ENCODE data around the gene ABCA3.

The ABCA3 gene

DNA sequence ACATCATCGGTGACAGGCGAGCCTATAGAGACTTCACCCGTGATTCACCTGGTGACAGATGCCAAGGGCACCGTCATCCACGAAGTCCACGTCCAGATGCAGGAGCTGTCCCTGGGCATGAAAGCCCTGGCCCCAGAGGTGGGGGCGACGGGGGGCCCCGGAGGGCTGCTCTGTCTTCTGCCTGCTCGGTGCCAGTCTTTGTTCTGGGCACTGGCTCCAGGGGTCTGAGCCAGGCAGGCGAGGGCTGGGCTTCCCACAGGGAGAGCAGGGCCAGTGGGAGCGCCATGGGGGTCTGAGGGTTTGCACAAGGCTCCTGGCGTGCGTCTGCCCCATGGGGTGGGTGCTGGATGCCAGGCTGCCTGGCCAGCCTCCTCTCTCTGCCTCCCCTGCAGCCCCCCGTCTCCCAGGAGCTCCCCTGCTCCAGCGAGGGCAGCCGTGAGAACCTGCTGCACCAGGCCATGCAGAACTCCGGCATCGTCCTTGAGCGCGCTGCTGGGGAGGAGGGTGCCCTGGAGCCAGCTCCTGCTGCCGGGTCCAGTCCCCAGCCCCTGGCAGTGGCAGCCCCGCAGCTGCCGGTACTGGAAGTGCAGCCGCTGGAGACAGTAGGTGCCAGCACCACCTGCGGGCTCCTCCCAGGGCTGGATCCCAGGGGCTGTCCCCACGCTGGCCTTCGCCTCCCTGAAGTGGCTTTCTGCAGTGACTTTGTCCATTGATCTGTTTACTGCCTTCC lies 107.3 kb downstream of the ABCA3 start:
- Histone ChIP-seq H3K27me3 (ENCODE audit: control insufficient read depth, insufficient read depth, low read length) (peaks cover 3% of the 10 kb centered on the region), H3K4me1 (ENCODE audit: control insufficient read depth, insufficient read depth, low read length) (no peaks in the 10 kb centered on the region), H3K4me3 (ENCODE audit: low read depth, low read length) (no peak overlapping the region), H3K9me3 (ENCODE audit: control insufficient read depth, insufficient read depth, low read length) (no peaks in the 10 kb centered on the region), H3K36me3 (ENCODE audit: control insufficient read depth, insufficient read depth, low read length) (peaks cover 64% of the 10 kb centered on the region), H3K9ac (ENCODE audit: low read depth, low read length) (no peak overlapping the region)

GRCh38 chr16:2232094-2232990 lies 108.2 kb downstream of the ABCA3 start:
- peaks cover 66% of the 10 kb centered on the region for H3K36me3 ChIP-seq (ENCODE audit: control insufficient read depth, insufficient read depth, low read length)

DNA sequence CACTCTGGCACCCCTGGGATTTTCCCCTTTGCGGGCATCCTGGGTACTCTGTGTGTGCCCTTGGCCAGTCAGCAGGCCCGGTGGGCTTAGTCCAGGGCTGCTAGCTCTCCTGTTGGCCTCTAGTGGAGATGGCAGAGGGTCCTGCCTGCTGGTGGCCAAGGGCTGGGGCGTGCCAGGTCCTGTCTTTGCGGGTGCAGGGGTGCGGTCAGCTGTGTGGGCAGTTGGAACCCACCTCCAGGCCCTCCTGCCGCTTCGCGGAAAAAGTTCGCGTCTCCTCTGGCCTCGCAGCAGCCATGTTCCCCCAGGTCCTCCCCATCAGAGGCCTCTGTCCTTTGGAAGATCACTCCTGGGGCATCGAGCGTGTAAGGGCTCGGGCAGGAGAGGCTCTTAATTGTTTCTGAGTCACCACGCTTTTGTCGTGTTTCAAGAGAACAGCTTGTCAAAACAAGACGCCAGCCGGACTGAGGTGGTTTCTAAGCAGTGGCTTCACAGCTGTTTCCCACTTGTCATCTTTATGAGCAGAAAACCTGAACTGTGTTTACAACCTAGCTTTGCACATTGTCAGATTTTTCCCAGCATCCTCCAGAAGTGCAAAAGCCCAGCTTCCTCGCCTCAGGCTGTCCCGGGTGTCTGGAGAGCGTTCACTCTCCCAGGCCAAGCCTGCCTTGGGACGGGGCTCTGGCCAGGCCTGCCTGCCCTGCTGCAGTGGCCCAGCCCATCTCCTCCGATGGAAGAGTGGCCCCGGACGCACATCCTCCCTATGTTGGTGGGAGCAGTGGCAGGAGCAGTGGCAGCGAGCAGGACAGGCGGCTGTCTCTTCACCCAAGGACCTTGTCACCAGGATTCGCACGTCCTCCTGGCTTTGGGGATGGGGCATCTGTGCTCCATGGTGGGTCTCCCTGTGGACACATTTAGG lies 109.3 kb downstream of the ABCA3 start:
- Histone ChIP-seq H3K27me3 (ENCODE audit: control insufficient read depth, insufficient read depth, low read length) (no peaks in the 10 kb centered on the region), H3K36me3 (ENCODE audit: control insufficient read depth, insufficient read depth, low read length) (peaks cover 66% of the 10 kb centered on the region), H3K4me1 (ENCODE audit: control insufficient read depth, insufficient read depth, low read length) (no peaks in the 10 kb centered on the region), H3K9ac (ENCODE audit: low read depth, low read length) (no peak overlapping the region), H3K9me3 (ENCODE audit: control insufficient read depth, insufficient read depth, low read length) (no peaks in the 10 kb centered on the region), H3K4me3 (ENCODE audit: low read depth, low read length) (no peak overlapping the region)

More at GRCh38 chr16:2232094-2232990, 108.2 kb downstream of the ABCA3 start:
- no peak overlapping the region for H3K9ac ChIP-seq (ENCODE audit: low read depth, low read length)
- H3K4me3 ChIP-seq (ENCODE audit: low read depth, low read length), result no peak overlapping the region
- H3K9me3 ChIP-seq (ENCODE audit: control insufficient read depth, insufficient read depth, low read length), result no peaks in the 10 kb centered on the region
- no peaks in the 10 kb centered on the region for H3K27me3 ChIP-seq (ENCODE audit: control insufficient read depth, insufficient read depth, low read length)
- no peaks in the 10 kb centered on the region for H3K4me1 ChIP-seq (ENCODE audit: control insufficient read depth, insufficient read depth, low read length)

DNA sequence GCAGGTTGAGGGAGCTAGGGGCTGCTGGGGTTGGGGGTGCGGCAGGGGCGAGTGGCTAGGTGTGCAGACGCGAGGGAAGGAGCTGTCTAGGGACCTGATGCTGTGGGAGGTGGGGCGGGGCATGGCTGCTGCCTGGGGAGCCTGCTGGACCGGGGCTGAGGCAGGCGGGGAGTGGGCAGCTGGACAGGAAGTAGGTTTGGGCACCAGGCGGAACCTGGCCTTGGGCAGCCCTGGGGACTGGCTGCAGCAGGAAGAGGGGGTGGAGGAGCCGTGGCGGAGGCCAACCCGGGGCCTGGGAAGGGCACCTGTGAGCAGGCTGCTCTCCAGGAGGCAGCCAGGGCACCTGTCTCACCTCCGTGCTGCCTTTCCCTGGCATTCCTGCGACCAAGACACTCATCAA lies 110.2 kb downstream of the ABCA3 start:
- H3K9me3 ChIP-seq (ENCODE audit: control insufficient read depth, insufficient read depth, low read length), result no peaks in the 10 kb centered on the region
- peaks cover 59% of the 10 kb centered on the region for H3K36me3 ChIP-seq (ENCODE audit: control insufficient read depth, insufficient read depth, low read length)
- H3K9ac ChIP-seq (ENCODE audit: low read depth, low read length), result no peak overlapping the region
- no peaks in the 10 kb centered on the region for H3K4me1 ChIP-seq (ENCODE audit: control insufficient read depth, insufficient read depth, low read length)
- no peaks in the 10 kb centered on the region for H3K27me3 ChIP-seq (ENCODE audit: control insufficient read depth, insufficient read depth, low read length)
- no peak overlapping the region for H3K4me3 ChIP-seq (ENCODE audit: low read depth, low read length)

- no peak overlapping the region for H3K9ac ChIP-seq (ENCODE audit: low read depth, low read length)
- H3K9me3 ChIP-seq (ENCODE audit: control insufficient read depth, insufficient read depth, low read length), result no peaks in the 10 kb centered on the region
- H3K4me3 ChIP-seq (ENCODE audit: low read depth, low read length), result no peak overlapping the region
- no peaks in the 10 kb centered on the region for H3K27me3 ChIP-seq (ENCODE audit: control insufficient read depth, insufficient read depth, low read length)
- no peaks in the 10 kb centered on the region for H3K4me1 ChIP-seq (ENCODE audit: control insufficient read depth, insufficient read depth, low read length)
- H3K36me3 ChIP-seq (ENCODE audit: control insufficient read depth, insufficient read depth, low read length), result peaks cover 53% of the 10 kb centered on the region
Measured at GRCh38 chr16:2229632-2230250, 110.8 kb downstream of the ABCA3 start.

DNA sequence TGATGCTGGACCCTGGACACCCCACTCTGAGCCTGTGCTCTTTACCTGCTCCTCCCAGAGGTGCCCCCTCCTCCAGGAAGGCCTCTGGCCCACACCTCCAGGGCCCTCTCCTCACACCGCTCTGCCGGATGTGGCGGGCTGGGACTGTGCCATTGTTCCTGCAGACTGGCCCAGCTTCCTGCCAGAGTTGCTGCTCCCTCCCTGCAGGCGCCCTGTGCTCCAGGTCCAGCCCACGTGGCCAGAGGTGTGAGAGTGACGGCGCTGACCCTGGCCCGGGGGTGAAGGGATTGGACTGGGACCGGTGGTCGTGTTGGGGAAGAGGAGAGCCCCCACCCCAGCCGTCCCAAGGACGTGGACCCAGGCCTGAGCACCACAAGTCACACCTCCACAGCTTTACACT lies 111.4 kb downstream of the ABCA3 start:
- no peaks in the 10 kb centered on the region for H3K9me3 ChIP-seq (ENCODE audit: control insufficient read depth, insufficient read depth, low read length)
- H3K9ac ChIP-seq (ENCODE audit: low read depth, low read length), result no peak overlapping the region
- no peak overlapping the region for H3K4me3 ChIP-seq (ENCODE audit: low read depth, low read length)
- H3K4me1 ChIP-seq (ENCODE audit: control insufficient read depth, insufficient read depth, low read length), result no peaks in the 10 kb centered on the region
- peaks cover 50% of the 10 kb centered on the region for H3K36me3 ChIP-seq (ENCODE audit: control insufficient read depth, insufficient read depth, low read length)
- no peaks in the 10 kb centered on the region for H3K27me3 ChIP-seq (ENCODE audit: control insufficient read depth, insufficient read depth, low read length)

GRCh38 chr16:2228161-2228824 lies 112.2 kb downstream of the ABCA3 start:
- H3K9ac ChIP-seq (ENCODE audit: low read depth, low read length), result no peak overlapping the region
- no peaks in the 10 kb centered on the region for H3K4me1 ChIP-seq (ENCODE audit: control insufficient read depth, insufficient read depth, low read length)
- no peaks in the 10 kb centered on the region for H3K9me3 ChIP-seq (ENCODE audit: control insufficient read depth, insufficient read depth, low read length)
- H3K27me3 ChIP-seq (ENCODE audit: control insufficient read depth, insufficient read depth, low read length), result no peaks in the 10 kb centered on the region
- peaks cover 46% of the 10 kb centered on the region for H3K36me3 ChIP-seq (ENCODE audit: control insufficient read depth, insufficient read depth, low read length)
- H3K4me3 ChIP-seq (ENCODE audit: low read depth, low read length), result no peak overlapping the region

DNA sequence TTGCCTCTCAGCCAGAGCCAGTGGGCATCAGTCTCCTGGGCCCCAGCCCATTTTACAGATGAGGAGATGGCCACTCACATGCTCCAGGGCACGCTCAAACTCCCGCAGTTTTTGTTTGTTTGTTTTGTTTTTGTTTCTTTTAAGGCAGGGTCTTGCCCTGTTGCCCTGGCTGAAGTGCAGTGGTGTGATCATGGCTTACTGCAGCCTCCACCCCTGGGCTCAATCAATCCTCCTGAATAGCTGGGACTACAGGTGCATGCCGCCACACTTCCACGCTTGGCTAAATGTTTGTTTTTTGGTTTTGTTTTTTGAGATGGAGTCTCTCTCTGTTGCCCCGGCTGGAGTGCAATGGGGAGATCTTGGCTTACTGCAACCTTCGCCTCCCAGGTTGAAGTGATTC lies 113.6 kb downstream of the ABCA3 start:
- Histone ChIP-seq H3K4me3 (ENCODE audit: low read depth, low read length) (no peak overlapping the region), H3K4me1 (ENCODE audit: control insufficient read depth, insufficient read depth, low read length) (no peaks in the 10 kb centered on the region), H3K9ac (ENCODE audit: low read depth, low read length) (no peak overlapping the region), H3K27me3 (ENCODE audit: control insufficient read depth, insufficient read depth, low read length) (no peaks in the 10 kb centered on the region), H3K9me3 (ENCODE audit: control insufficient read depth, insufficient read depth, low read length) (no peaks in the 10 kb centered on the region), H3K36me3 (ENCODE audit: control insufficient read depth, insufficient read depth, low read length) (peaks cover 34% of the 10 kb centered on the region)

GRCh38 chr16:2226245-2226793 lies 114.2 kb downstream of the ABCA3 start:
- H3K9ac ChIP-seq (ENCODE audit: low read depth, low read length), result no peak overlapping the region
- no peaks in the 10 kb centered on the region for H3K27me3 ChIP-seq (ENCODE audit: control insufficient read depth, insufficient read depth, low read length)
- H3K9me3 ChIP-seq (ENCODE audit: control insufficient read depth, insufficient read depth, low read length), result no peaks in the 10 kb centered on the region
- no peaks in the 10 kb centered on the region for H3K4me1 ChIP-seq (ENCODE audit: control insufficient read depth, insufficient read depth, low read length)
- H3K36me3 ChIP-seq (ENCODE audit: control insufficient read depth, insufficient read depth, low read length), result peaks cover 28% of the 10 kb centered on the region
- no peak overlapping the region for H3K4me3 ChIP-seq (ENCODE audit: low read depth, low read length)
